ENCODE results near the gene BRD1. TPM values are rescaled to one million over a fixed set of nuclear protein-coding genes. Genes with fewer than 3 reads are reported as not detected.

The BRD1 gene
- total RNA-seq, 3 donors from 2014 or later, result 33.4 to 51.3 (median 48.4) TPM

DNA sequence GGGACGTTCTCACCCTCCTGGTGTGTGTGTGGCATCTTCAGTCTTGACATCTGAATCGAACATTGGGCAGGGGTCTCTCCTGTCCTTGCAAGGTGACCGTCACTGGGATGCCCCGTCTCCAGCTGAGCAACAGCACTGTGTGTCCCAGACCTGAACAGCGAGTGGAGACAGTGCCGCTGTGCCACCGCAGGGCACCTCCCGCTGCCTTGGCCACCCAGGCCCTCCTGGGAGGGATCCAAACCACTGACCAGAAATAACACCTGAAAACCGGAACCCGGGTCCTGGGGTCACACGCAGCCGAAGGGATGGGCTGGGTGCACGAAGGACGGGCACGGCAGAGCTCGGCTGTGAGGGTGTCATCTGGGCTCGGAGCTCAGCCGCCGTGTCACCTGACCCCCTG is 102.2 kb downstream of the BRD1 start:
- no peaks in the 10 kb centered on the region for H3K9me3 ChIP-seq
- TF ChIP-seq, protein P1, sequence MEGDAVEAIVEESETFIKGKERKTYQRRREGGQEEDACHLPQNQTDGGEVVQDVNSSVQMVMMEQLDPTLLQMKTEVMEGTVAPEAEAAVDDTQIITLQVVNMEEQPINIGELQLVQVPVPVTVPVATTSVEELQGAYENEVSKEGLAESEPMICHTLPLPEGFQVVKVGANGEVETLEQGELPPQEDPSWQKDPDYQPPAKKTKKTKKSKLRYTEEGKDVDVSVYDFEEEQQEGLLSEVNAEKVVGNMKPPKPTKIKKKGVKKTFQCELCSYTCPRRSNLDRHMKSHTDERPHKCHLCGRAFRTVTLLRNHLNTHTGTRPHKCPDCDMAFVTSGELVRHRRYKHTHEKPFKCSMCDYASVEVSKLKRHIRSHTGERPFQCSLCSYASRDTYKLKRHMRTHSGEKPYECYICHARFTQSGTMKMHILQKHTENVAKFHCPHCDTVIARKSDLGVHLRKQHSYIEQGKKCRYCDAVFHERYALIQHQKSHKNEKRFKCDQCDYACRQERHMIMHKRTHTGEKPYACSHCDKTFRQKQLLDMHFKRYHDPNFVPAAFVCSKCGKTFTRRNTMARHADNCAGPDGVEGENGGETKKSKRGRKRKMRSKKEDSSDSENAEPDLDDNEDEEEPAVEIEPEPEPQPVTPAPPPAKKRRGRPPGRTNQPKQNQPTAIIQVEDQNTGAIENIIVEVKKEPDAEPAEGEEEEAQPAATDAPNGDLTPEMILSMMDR (IDR thresholded peaks at IDR 0.05), result no peak
- H3K4me3 ChIP-seq, result no peak overlapping the region
- ATAC-seq (no peak), DNase-seq (no peak)
- no peaks in the 10 kb centered on the region for H3K36me3 ChIP-seq (ENCODE audit: low read depth)
- intact Hi-C loops (cut with DNase I, micrococcal nuclease), result no loop called here
- no peaks in the 10 kb centered on the region for H3K4me1 ChIP-seq (ENCODE audit: low read depth)

DNA sequence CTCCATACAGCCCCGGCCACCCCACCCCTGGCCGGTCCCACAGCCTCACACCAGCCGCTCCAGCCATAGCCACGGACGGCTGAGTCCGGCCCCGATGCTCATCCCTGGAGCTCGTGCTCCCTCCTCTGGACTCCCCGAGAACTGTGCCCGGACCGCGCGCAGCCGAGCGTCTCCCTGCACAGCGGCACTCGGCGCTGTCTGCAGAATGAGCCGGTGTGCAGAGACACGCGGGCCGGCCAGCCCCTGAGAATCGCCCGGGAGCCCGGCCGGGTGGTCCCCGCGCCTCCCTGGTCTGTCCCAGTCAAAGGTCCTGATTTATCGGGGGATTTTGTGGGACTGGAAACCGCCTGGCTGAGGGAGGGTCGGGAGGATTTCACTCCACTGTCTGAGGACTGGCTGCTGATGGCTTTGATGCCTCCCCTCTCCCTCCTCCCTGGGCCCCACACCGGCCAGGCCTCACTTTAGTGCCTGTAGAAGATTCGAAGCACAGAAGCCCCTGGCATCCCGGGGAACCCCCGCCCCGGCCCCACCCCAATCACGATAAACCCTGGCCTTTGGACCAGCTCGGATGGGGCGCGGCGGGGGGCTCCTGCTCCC is 102.7 kb downstream of the BRD1 start:
- no peaks in the 10 kb centered on the region for H3K9me3 ChIP-seq
- intact Hi-C loops (cut with DNase I, micrococcal nuclease), result no loop called here
- no peaks in the 10 kb centered on the region for H3K4me1 ChIP-seq (ENCODE audit: low read depth)
- H3K36me3 ChIP-seq (ENCODE audit: low read depth), result no peaks in the 10 kb centered on the region
- DNase-seq, result peak in 2 of 3 donors; percentile 55 to 73
- TF ChIP-seq, protein P1 (IDR thresholded peaks at IDR 0.05), result peak; percentile 44
- H3K4me3 ChIP-seq, result no peak overlapping the region
- ATAC-seq, result peak; percentile 88

DNA sequence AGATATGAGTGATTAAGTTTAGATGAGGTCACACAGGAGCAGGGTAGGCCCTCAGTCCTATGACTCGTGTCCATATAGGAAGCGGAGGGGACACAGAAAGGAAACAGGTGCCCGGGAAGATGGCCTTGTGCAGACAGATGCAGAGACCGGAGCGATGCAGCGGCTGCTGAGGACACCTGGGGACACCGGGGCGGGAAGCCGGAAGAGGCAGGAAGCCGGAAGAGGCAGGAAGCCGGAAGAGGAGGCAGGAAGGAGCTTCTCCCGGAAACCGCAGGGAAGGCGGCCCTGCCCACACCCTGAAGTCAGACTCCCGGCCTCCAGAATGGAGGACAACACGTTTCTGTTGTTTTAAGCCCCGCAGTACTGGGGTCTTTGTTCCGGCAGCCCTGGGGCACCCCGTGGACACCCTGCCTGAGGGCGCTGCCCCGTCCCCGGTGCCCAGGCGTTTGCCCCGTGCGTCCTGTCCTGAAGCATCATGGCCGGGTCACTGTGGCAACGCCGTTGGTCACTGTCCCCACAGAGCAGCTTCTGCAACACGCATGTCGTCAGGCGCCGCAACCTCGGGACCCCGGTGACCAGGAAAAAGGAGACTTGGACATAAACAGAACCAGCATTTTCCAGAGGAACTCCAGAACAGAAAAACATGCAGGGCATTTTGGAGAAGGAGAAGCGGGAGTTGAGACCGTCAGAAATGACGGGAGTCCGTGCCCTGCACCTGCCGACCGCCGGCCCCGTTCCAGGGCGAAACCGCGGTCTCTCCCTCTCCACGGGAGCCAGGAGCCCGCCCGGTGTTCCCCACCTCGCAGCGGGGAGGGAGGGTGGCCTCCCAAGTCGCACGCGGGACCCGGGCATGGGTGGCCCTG is 103.4 kb downstream of the BRD1 start:
- Histone ChIP-seq H3K36me3 (ENCODE audit: low read depth) (no peaks in the 10 kb centered on the region), H3K4me1 (ENCODE audit: low read depth) (no peaks in the 10 kb centered on the region), H3K4me3 (no peak overlapping the region), H3K9me3 (no peaks in the 10 kb centered on the region)
- ATAC-seq (peak; percentile 16), DNase-seq (peak in 1 of 3 donors; percentile 6)
- TF ChIP-seq, protein P1 (IDR thresholded peaks at IDR 0.05), result no peak
- intact Hi-C loops (cut with DNase I, micrococcal nuclease), result no loop called here

DNA sequence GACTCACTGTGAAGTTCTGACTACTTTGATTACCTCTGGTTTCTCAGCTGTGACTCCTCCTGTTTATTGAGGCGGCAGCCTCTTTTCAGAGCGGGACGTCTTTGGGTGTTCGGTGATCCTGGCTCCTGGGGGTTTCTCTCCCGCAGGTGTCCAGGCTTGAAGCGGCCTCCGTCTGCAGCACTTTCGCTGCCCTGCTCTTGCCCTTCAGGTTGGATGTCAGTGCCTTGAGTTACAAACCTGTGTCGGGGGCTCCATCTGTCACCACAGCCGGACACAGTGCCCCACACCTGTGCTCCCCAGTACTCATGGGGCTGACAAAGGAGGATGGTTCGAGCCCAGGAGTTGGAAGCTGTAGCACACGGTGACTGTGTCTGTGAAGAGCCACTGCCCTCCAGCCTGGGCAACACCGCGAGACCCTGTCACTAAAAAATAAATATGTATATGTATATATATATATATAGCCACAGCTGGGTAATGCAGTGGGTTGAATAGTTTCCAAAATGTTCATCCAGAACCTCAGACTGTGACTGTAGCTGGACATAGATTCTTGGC is 104.1 kb downstream of the BRD1 start:
- DNase-seq (no peak), ATAC-seq (no peak)
- TF ChIP-seq, protein P1 (IDR thresholded peaks at IDR 0.05), result no peak

More for the DNA sequence above, 104.1 kb downstream of the BRD1 start:
- intact Hi-C loops (cut with DNase I, micrococcal nuclease), result no loop called here
- H3K9me3 ChIP-seq, result no peaks in the 10 kb centered on the region
- no peak overlapping the region for H3K4me3 ChIP-seq
- no peaks in the 10 kb centered on the region for H3K4me1 ChIP-seq (ENCODE audit: low read depth)
- H3K36me3 ChIP-seq (ENCODE audit: low read depth), result no peaks in the 10 kb centered on the region

Other genes with a start within 250 kb of the BRD1 start
- 10 to 100 TPM; 13.7 to 18.2 (median 18.1) TPM for gene ZBED4, start 26.0 kb upstream of the BRD1 start, total RNA-seq
- gene ALG12, start 90.6 kb upstream of the BRD1 start, total RNA-seq, result 10 to 100 TPM; 21.7 to 28.7 (median 25.5) TPM
- gene CRELD2, start 90.8 kb upstream of the BRD1 start, total RNA-seq, result 10 to 100 TPM; 27.6 to 57.6 (median 32.2) TPM
- 100 to 1,000 TPM in 1 of 3 donors, 10 to 100 TPM in 2; 56.4 to 106 (median 58.7) TPM for gene PIM3, start 132.9 kb upstream of the BRD1 start, total RNA-seq
- gene IL17REL, start 184.9 kb upstream of the BRD1 start, total RNA-seq, result under 1 TPM in 2 of 3 donors, not detected in 1; 0.09 to 0.43 TPM
- gene TTLL8, start 230.4 kb upstream of the BRD1 start, total RNA-seq, result not detected

All from mucosa of descending colon (tissue), 3 donors.